Endothelial cell of umbilical vein (primary cell): ENCODE measurements around the gene HIKESHI. TPM values are rescaled to one million over a fixed set of nuclear protein-coding genes. Genes with fewer than 3 reads are reported as not detected.

Experiments used
- BruUV-seq: library from RNA; stranded (reverse); fragments of 400-500 nt; replicated peaks from 2 replicates; lab custom pipeline; 2021; lab: Mats Ljungman, UMichigan
- CTCF ChIA-PET: fragments of 300-600, 350-600 bp; sonication (Branson Sonifier 250); formaldehyde crosslinking; loops from one replicate; lab custom pipeline; 2021; ENCODE audit warnings: antibody characterized with exemption, inconsistent platforms; lab: Charles Lee
- POLR2A ChIA-PET: fragments of 300-600, 350-600 bp; sonication (Branson Sonifier 250); formaldehyde crosslinking; loops from one replicate; lab custom pipeline; 2021; ENCODE audit warnings: antibody characterized with exemption, inconsistent platforms; lab: Charles Lee
- DNase-seq: peaks from one replicate; pipeline ENCODE4 v3.0.0-alpha.2; 2011; ENCODE audit warnings: low read depth, low spot score
- FAIRE-seq: peaks from 2 replicates; lab custom pipeline; 2011; peaks lifted over from hg19 to GRCh38; lab: Jason Lieb, UNC
- H2AFZ ChIP-seq: 2 replicates; pipeline ENCODE4 v1.6.0; 2012; ENCODE audit warnings: low read depth, low read length, control low read depth, inconsistent platforms
- H3K27ac ChIP-seq: 2 replicates; pipeline ENCODE4 v1.5.1; 2011; ENCODE audit warnings: low read depth, mild to moderate bottlenecking, control low read depth, low read length, moderate library complexity; ENCODE audit not compliant: insufficient read depth
- H3K27me3 ChIP-seq, 2 experiments: 2 replicates each; pipeline versions ENCODE4 v1.6.0 to v1.6.1; 2011; ENCODE audit warnings: low read length in 2 of 2, mixed read lengths in 1 of 2; ENCODE audit not compliant: control insufficient read depth in 2 of 2, insufficient read depth in 2 of 2
- H3K36me3 ChIP-seq, 2 experiments: 2 replicates in 1 of 2; 3 replicates in 1 of 2; pipeline ENCODE4 v1.5.1; 2011; ENCODE audit warnings: low read length in 2 of 2, mild to moderate bottlenecking in 1 of 2, moderate library complexity in 1 of 2; ENCODE audit not compliant: control insufficient read depth in 2 of 2, insufficient read depth in 2 of 2; ENCODE audit errors: extremely low read depth in 1 of 2
- H3K4me1 ChIP-seq: 3 replicates; pipeline ENCODE4 v1.5.1; 2011; ENCODE audit warnings: mild to moderate bottlenecking, low read length; ENCODE audit not compliant: control insufficient read depth, insufficient read depth; ENCODE audit errors: extremely low read depth
- H3K4me2 ChIP-seq: 2 replicates; pipeline ENCODE4 v1.6.1; 2011; ENCODE audit warnings: low read length, control low read depth, mixed read lengths; ENCODE audit not compliant: insufficient read depth
- H3K4me3 ChIP-seq, 3 experiments: fragments of 200-600 bp in 1 of 3; sonication (generic), shearing (Covaris generic) in 1 of 3; replicated peaks in 1 of 3; 2 replicates each; pipeline ENCODE4 v1.5.1; 2011 to 2016; ENCODE audit warnings: control low read depth in 3 of 3, low read length in 3 of 3, mild to moderate bottlenecking in 2 of 3, inconsistent platforms in 1 of 3, low read depth in 1 of 3, moderate library complexity in 1 of 3; ENCODE audit not compliant: insufficient read depth in 1 of 3
- H3K79me2 ChIP-seq: 2 replicates; pipeline ENCODE4 v1.6.0; 2012; ENCODE audit warnings: low read length, inconsistent platforms; ENCODE audit not compliant: control insufficient read depth, insufficient read depth
- H3K9ac ChIP-seq: replicated peaks from 2 replicates; pipeline ENCODE3; 2011; ENCODE audit warnings: low read length, control low read depth; ENCODE audit not compliant: insufficient read depth; ENCODE audit errors: extremely low read depth
- H3K9me1 ChIP-seq: replicated peaks from 3 replicates; pipeline ENCODE4 v1.6.0; 2011; ENCODE audit warnings: mild to moderate bottlenecking, low read length; ENCODE audit not compliant: control insufficient read depth, insufficient read depth; ENCODE audit errors: extremely low read depth
- H3K9me3 ChIP-seq: replicated peaks from 2 replicates; pipeline ENCODE4 v1.5.1; 2012; ENCODE audit warnings: low read length, inconsistent platforms; ENCODE audit not compliant: control insufficient read depth, insufficient read depth
- H4K20me1 ChIP-seq: replicated peaks from 2 replicates; pipeline ENCODE3; 2011; ENCODE audit warnings: mild to moderate bottlenecking, low read length; ENCODE audit not compliant: control insufficient read depth, insufficient read depth; ENCODE audit errors: extremely low read depth
- EZH2 ChIP-seq: IDR thresholded peaks from 2 replicates; pipeline ENCODE4 v1.6.1; 2012; ENCODE audit warnings: borderline replicate concordance, low read depth, mild to moderate bottlenecking, moderate library complexity, low read length, inconsistent platforms; ENCODE audit not compliant: severe bottlenecking
- FOS ChIP-seq: IDR thresholded peaks from 2 replicates; pipeline ENCODE4 v1.6.1; 2011; ENCODE audit warnings: mild to moderate bottlenecking, low read length, moderate library complexity, borderline replicate concordance; ENCODE audit not compliant: insufficient read depth
- GATA2 ChIP-seq: IDR thresholded peaks from 2 replicates; pipeline ENCODE4 v1.7.0; 2011; ENCODE audit warnings: low read depth, mild to moderate bottlenecking, moderate library complexity, mixed read lengths, low read length; ENCODE audit not compliant: insufficient read length, insufficient read depth
- JUN ChIP-seq: IDR thresholded peaks from 2 replicates; pipeline ENCODE4 v1.6.1; 2011; ENCODE audit warnings: borderline replicate concordance, low read depth; ENCODE audit not compliant: insufficient read length, insufficient read depth
- MYC ChIP-seq: IDR thresholded peaks from one replicate; pipeline ENCODE4 v1.6.1; 2011; ENCODE audit warnings: mild to moderate bottlenecking, low read depth, low read length
- POLR2A ChIP-seq: IDR thresholded peaks from 2 replicates; pipeline ENCODE4 v1.6.1; 2012; ENCODE audit warnings: low read depth, mild to moderate bottlenecking, control low read depth, low read length
- POLR2AphosphoS5 ChIP-seq: IDR thresholded peaks from 2 replicates; pipeline ENCODE4 v1.6.1; 2012; ENCODE audit warnings: low read depth, mild to moderate bottlenecking, control low read depth, low read length, moderate library complexity; ENCODE audit not compliant: insufficient read depth
- dilution Hi-C: fragments of 300-500 bp; cut with MboI; formaldehyde crosslinking; loops from one replicate; pipeline ENCODE4 v1.15.0; 2019; ENCODE audit warnings: low sequenced_read_pairs; ENCODE audit not compliant: extremely low pct_ligation_motif_present
- intact Hi-C: fragments of 100-400 bp; cut with micrococcal nuclease; formaldehyde crosslinking; loops from one replicate; pipeline ENCODE4 v1.10.0; 2022
- polyA plus RNA-seq, 4 experiments: library from polyadenylated mRNA; depleted of rRNA in 3 of 4; stranded (reverse) in 3 of 4; unstranded in 1 of 4; fragments of >200 nt; gene quantifications; 2 replicates each; pipeline versions ENCODE4 v1.2.1 to v1.2.3, GENCODE V29; 2011 to 2012; ENCODE audit warnings: missing spikeins in 1 of 4
- total RNA-seq: library from RNA; stranded (reverse); gene quantifications from 2 replicates; pipeline ENCODE4 v1.2.3, GENCODE V29; 2021
- TF ChIP-seq, protein P1 (sequence below): IDR thresholded peaks from 2 replicates; pipeline ENCODE4 v1.6.1; 2011; ENCODE audit not compliant: insufficient read depth, insufficient read length
- TF ChIP-seq, protein P2 (sequence below), 2 donors: IDR thresholded peaks; 1 replicate in 1 of 2; 2 replicates in 1 of 2; pipeline ENCODE4 v1.5.1; 2011; ENCODE audit warnings: low read length in 2 of 2, mild to moderate bottlenecking in 2 of 2, moderate library complexity in 2 of 2, control low read depth in 1 of 2, inconsistent platforms in 1 of 2, low read depth in 1 of 2; ENCODE audit not compliant: insufficient read depth in 1 of 2; ENCODE audit errors: extremely low read depth in 1 of 2

The HIKESHI gene
- total and polyA plus RNA-seq, 2 donors (not counting 3 experiments of a cell fraction or from before 2014, with no cell fraction given), result 40.2 to 66.9 TPM

DNA sequence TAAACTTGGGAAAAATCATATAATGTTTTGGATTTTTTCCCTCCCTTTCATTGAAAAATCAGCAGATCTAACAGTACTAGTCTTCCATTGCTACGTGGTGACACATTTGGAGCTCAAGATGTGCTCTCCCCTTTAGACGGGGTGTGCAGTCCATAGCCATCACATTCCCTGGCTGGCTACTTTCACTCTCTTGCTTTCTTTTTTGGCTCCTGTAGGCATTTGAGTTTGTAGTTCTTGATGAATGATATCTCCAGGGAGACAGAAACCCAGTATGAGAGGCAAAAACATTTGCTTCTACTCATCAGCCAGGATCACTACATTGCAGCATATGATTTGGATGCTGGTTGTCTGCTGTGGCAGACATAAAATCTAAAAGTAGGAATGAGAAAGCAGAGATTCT lies 84.7 kb downstream of the HIKESHI start:
- no peak for DNase-seq
- no TSS peak for BruUV-seq
- ChIA-PET CTCF (interaction anchor here (1.0 kb wide), 1 partner anchor 13 kb away, joined by 3 read pairs; no protein-coding TSS in a partner anchor), POLR2A (no interaction called here)
- no peak overlapping the region for H2AFZ ChIP-seq
- no peak for FAIRE-seq
- H3K4me1 ChIP-seq, result peaks cover 12% of the 10 kb centered on the region
- H3K9ac ChIP-seq, result no peak overlapping the region
- TF ChIP-seq JUN (no peak), MYC (no peak), GATA2 (no peak), POLR2AphosphoS5 (no peak), EZH2 (no peak), FOS (no peak), POLR2A (no peak)
- TF ChIP-seq, protein P1, sequence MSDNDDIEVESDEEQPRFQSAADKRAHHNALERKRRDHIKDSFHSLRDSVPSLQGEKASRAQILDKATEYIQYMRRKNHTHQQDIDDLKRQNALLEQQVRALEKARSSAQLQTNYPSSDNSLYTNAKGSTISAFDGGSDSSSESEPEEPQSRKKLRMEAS, result no peak
- TF ChIP-seq, protein P2, sequence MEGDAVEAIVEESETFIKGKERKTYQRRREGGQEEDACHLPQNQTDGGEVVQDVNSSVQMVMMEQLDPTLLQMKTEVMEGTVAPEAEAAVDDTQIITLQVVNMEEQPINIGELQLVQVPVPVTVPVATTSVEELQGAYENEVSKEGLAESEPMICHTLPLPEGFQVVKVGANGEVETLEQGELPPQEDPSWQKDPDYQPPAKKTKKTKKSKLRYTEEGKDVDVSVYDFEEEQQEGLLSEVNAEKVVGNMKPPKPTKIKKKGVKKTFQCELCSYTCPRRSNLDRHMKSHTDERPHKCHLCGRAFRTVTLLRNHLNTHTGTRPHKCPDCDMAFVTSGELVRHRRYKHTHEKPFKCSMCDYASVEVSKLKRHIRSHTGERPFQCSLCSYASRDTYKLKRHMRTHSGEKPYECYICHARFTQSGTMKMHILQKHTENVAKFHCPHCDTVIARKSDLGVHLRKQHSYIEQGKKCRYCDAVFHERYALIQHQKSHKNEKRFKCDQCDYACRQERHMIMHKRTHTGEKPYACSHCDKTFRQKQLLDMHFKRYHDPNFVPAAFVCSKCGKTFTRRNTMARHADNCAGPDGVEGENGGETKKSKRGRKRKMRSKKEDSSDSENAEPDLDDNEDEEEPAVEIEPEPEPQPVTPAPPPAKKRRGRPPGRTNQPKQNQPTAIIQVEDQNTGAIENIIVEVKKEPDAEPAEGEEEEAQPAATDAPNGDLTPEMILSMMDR (IDR thresholded peaks at IDR 0.05; ENCODE audit: extremely low read depth in 1 of 2, insufficient read depth in 1 of 2, low read depth in 1 of 2, low read length in 2 of 2), result no peak
- H3K27me3 ChIP-seq, result no peaks in the 10 kb centered on the region
- no peak overlapping the region for H3K4me2 ChIP-seq
- no peak overlapping the region for H3K4me3 ChIP-seq
- H4K20me1 ChIP-seq, result no peaks in the 10 kb centered on the region
- no peaks in the 10 kb centered on the region for H3K36me3 ChIP-seq
- no peaks in the 10 kb centered on the region for H3K79me2 ChIP-seq
- H3K27ac ChIP-seq, result no peak overlapping the region
- dilution Hi-C loops, result no loop called here
- no peaks in the 10 kb centered on the region for H3K9me3 ChIP-seq
- intact Hi-C loops, result no loop called here
- no peaks in the 10 kb centered on the region for H3K9me1 ChIP-seq
